Measurements from ENCODE around the gene GDF2.

- TF ChIP-seq CTCF (conservative IDR thresholded peaks at IDR 0.05; ENCODE audit: low read depth, low read length) (no peak), USF2 (IDR thresholded peaks at IDR 0.05; ENCODE audit: low read depth, low read length) (no peak), RFX5 (IDR thresholded peaks at IDR 0.05; ENCODE audit: low read depth, low read length) (no peak), BHLHE40 (IDR thresholded peaks at IDR 0.05; ENCODE audit: low read depth, low read length) (no peak), POLR2A (IDR thresholded peaks at IDR 0.05; ENCODE audit: low read depth, low read length) (no peak), CEBPB (IDR thresholded peaks at IDR 0.05; ENCODE audit: low read depth, low read length) (no peak), MAZ (IDR thresholded peaks at IDR 0.05; ENCODE audit: borderline replicate concordance, low read depth, low read length) (no peak), RAD21 (IDR thresholded peaks at IDR 0.05; ENCODE audit: low read length) (no peak), MAFK (IDR thresholded peaks at IDR 0.05; ENCODE audit: low read depth, low read length) (no peak), SMC3 (IDR thresholded peaks at IDR 0.05; ENCODE audit: low read depth, low read length) (no peak)
Observed at GRCh38 chr10:47337310-47337709, 15.1 kb downstream of the GDF2 start.
